ENCODE results near the gene ITGA1. TPM values are rescaled to one million over a fixed set of nuclear protein-coding genes. Genes with fewer than 3 reads are reported as not detected.
A peak's percentile ranks its signal among the peaks of the same experiment; 100 is the strongest.

The ITGA1 gene
- total RNA-seq, 1 experiment from 2014 or later, result 20.2 TPM

GRCh38 chr5:52947208-52947607 lies 159.5 kb downstream of the ITGA1 start:
- BruUV-seq (replicated peaks), result no TSS peak
- H3K36me3 Mint-ChIP-seq (ENCODE audit: insufficient read depth, unreplicated experiment), result no peaks in the 10 kb centered on the region

DNA sequence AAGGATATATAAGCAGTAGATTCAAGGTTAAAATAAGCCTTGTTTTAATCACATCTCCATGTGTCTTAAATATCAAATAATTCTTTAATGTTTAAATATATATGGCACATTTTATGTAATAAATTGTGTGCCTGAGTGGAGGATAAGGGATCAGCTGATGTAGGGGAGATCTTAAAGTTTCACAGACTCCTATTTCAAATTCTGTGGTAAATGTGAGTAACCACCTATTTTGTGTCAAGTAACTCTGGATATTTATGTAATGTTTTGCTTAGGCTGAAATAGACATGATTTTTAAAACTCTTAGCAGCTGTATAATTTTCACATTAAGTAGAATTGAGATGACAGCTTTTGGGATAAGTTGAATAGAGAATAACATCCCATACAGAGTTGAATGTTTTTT lies 160.1 kb downstream of the ITGA1 start:
- Mint-ChIP-seq H3K27ac (ENCODE audit: unreplicated experiment) (no peak overlapping the region), H3K4me1 (ENCODE audit: low read depth, unreplicated experiment) (peaks cover 32% of the 10 kb centered on the region)
- intact Hi-C loops (cut with micrococcal nuclease; ENCODE audit: unreplicated experiment), result loop anchor here (1.0 to 10.0 kb wide), 4 partner anchors 42 to 1287 kb away; no protein-coding TSS in a partner anchor

More at GRCh38 chr5:52947208-52947607, 159.5 kb downstream of the ITGA1 start:
- TF ChIP-seq CTCF (IDR thresholded peaks at IDR 0.05; ENCODE audit: unreplicated experiment), result no peak
- intact Hi-C loops (cut with micrococcal nuclease; ENCODE audit: unreplicated experiment), result loop anchor here (10.0 kb wide), 1 partner anchor 1288 kb away; no protein-coding TSS in a partner anchor
- Mint-ChIP-seq H3K27me3 (ENCODE audit: unreplicated experiment) (no peaks in the 10 kb centered on the region), H3K27ac (ENCODE audit: unreplicated experiment) (no peak overlapping the region), H3K9me3 (ENCODE audit: low read depth, unreplicated experiment) (no peaks in the 10 kb centered on the region), H3K4me1 (ENCODE audit: low read depth, unreplicated experiment) (peaks cover 32% of the 10 kb centered on the region), H3K4me3 (ENCODE audit: low read depth, unreplicated experiment) (no peak overlapping the region)
- no peak for DNase-seq
- CTCF ChIA-PET, result interaction anchor here (0.5 to 2.7 kb wide), 2 partner anchors 88 to 591 kb away, joined by 3 to 14 read pairs; no protein-coding TSS in a partner anchor

GRCh38 chr5:52948418-52949076 lies 160.8 kb downstream of the ITGA1 start:
- intact Hi-C loops (cut with micrococcal nuclease; ENCODE audit: unreplicated experiment), result loop anchor here (1.0 to 10.0 kb wide), 4 partner anchors 42 to 1286 kb away; no protein-coding TSS in a partner anchor
- TF ChIP-seq CTCF (IDR thresholded peaks at IDR 0.05; ENCODE audit: unreplicated experiment), result peak; percentile 69
- no TSS peak for BruUV-seq (replicated peaks)
- peak; percentile 70 for DNase-seq
- Mint-ChIP-seq H3K4me1 (ENCODE audit: low read depth, unreplicated experiment) (peaks cover 25% of the 10 kb centered on the region), H3K9me3 (ENCODE audit: low read depth, unreplicated experiment) (no peaks in the 10 kb centered on the region), H3K27ac (ENCODE audit: unreplicated experiment) (peak overlapping the region; percentile 74), H3K36me3 (ENCODE audit: insufficient read depth, unreplicated experiment) (no peaks in the 10 kb centered on the region), H3K4me3 (ENCODE audit: low read depth, unreplicated experiment) (no peak overlapping the region), H3K27me3 (ENCODE audit: unreplicated experiment) (no peaks in the 10 kb centered on the region)
- CTCF ChIA-PET, result interaction anchor here (0.6 to 4.2 kb wide), 12 partner anchors 12 to 222 kb away, joined by 3 to 49 read pairs (median 6); partner anchors contain the start of genes ITGA2 and MOCS2

More for the DNA sequence above, 160.1 kb downstream of the ITGA1 start:
- BruUV-seq (replicated peaks), result no TSS peak
- no peak for DNase-seq
- CTCF ChIA-PET, result interaction anchor here (0.6 to 4.2 kb wide), 11 partner anchors 15 to 223 kb away, joined by 3 to 49 read pairs (median 8); partner anchors contain the start of genes ITGA2 and MOCS2
- H3K36me3 Mint-ChIP-seq (ENCODE audit: insufficient read depth, unreplicated experiment), result no peaks in the 10 kb centered on the region
- H3K27me3 Mint-ChIP-seq (ENCODE audit: unreplicated experiment), result no peaks in the 10 kb centered on the region
- no peak for TF ChIP-seq CTCF (IDR thresholded peaks at IDR 0.05; ENCODE audit: unreplicated experiment)
- no peak overlapping the region for H3K4me3 Mint-ChIP-seq (ENCODE audit: low read depth, unreplicated experiment)
- H3K9me3 Mint-ChIP-seq (ENCODE audit: low read depth, unreplicated experiment), result no peaks in the 10 kb centered on the region

GRCh38 chr5:52950686-52951085 lies 163.0 kb downstream of the ITGA1 start:
- no peaks in the 10 kb centered on the region for H3K36me3 Mint-ChIP-seq (ENCODE audit: insufficient read depth, unreplicated experiment)
- H3K4me1 Mint-ChIP-seq (ENCODE audit: low read depth, unreplicated experiment), result peaks cover 24% of the 10 kb centered on the region
- no peak overlapping the region for H3K27ac Mint-ChIP-seq (ENCODE audit: unreplicated experiment)
- CTCF ChIA-PET, result interaction anchor here (4.2 kb wide), 1 partner anchor 39 kb away, joined by 49 read pairs; the partner anchor contains the start of gene ITGA2
- H3K27me3 Mint-ChIP-seq (ENCODE audit: unreplicated experiment), result no peaks in the 10 kb centered on the region
- no TSS peak for BruUV-seq (replicated peaks)
- H3K4me3 Mint-ChIP-seq (ENCODE audit: low read depth, unreplicated experiment), result no peak overlapping the region
- no peaks in the 10 kb centered on the region for H3K9me3 Mint-ChIP-seq (ENCODE audit: low read depth, unreplicated experiment)
- no peak for TF ChIP-seq CTCF (IDR thresholded peaks at IDR 0.05; ENCODE audit: unreplicated experiment)
- intact Hi-C loops (cut with micrococcal nuclease; ENCODE audit: unreplicated experiment), result no loop called here
- no peak for DNase-seq

Measured in Calu3 (cell line).